ENCODE results near the gene EVA1A.

DNA sequence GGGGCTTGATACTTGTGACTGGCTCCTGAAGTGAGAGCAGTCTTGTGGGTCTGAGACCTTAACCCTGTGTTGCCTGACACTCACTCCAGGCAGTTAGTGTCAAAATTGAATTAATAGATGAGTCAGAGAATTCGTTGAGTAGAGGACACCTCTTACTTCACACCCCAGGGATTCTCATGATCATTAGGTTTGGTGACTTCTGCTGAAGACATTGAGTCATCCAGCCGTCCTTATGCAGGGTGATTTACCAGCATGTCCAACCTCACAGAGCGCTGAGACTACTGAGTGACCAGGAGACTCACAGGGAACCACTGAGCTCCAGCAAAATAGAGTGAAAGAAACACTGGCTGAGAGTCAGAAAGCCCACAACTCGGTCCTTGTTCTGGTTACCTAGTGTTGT is 36.0 kb upstream of the EVA1A start:
- no peak for TF ChIP-seq POLR2A (IDR thresholded peaks at IDR 0.05)
- TF ChIP-seq, protein P1, sequence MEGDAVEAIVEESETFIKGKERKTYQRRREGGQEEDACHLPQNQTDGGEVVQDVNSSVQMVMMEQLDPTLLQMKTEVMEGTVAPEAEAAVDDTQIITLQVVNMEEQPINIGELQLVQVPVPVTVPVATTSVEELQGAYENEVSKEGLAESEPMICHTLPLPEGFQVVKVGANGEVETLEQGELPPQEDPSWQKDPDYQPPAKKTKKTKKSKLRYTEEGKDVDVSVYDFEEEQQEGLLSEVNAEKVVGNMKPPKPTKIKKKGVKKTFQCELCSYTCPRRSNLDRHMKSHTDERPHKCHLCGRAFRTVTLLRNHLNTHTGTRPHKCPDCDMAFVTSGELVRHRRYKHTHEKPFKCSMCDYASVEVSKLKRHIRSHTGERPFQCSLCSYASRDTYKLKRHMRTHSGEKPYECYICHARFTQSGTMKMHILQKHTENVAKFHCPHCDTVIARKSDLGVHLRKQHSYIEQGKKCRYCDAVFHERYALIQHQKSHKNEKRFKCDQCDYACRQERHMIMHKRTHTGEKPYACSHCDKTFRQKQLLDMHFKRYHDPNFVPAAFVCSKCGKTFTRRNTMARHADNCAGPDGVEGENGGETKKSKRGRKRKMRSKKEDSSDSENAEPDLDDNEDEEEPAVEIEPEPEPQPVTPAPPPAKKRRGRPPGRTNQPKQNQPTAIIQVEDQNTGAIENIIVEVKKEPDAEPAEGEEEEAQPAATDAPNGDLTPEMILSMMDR (IDR thresholded peaks at IDR 0.05 in 4 of 5, conservative IDR thresholded peaks at IDR 0.05 in 1 of 5): no peak
